Epidermal melanocyte (primary cell): ENCODE data around the gene PDE4B.

Experiments used
- DNase-seq: peaks from one replicate; pipeline ENCODE4 v3.0.0; 2011; ENCODE audit warnings: low spot score; ENCODE audit not compliant: insufficient read length

PDE4B gene

DNA sequence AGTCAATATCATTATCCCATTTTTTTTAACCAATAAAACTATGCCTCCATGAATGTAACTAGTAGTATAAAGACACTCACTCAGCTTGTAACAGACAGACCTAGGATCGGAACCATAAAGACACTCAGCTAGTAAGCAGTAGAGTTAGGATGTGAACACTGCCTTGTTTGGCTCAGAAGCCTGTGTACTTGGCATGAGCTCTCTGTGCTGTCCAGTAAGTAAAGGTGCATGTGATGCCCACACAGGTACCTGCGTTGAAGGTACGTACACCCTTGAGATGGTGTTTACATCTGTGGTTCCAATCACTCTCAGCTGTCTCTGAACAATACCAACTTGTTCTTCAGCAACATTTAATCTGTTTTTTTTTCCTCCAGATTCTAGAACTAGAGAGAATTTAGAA is 489.1 kb downstream of the PDE4B start:
- DNase-seq: no peak

DNA sequence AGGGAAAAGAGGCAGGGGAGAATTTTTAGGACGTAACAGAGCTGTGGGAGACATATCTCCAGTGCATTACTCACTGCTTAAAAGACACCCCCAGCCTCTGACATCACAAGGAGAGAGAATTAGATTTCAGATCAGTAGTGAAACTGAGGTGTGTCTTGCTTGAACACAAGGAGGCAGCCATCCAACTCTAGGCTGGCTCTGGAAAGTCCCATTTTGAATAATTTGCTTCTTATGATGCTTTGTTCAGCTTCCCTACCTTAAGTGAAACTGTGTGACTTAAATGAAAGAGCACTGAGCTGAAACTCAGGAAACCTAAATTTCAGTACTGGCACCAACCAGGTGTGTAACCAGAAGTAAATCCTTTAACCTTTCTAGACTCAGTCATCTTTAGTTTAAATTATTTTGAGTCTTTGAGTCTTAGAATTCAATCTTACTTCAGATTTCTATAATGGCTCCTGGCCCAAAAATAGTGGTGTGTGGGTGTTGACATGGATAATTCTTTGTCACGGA is 489.7 kb downstream of the PDE4B start:
- DNase-seq: no peak

DNA sequence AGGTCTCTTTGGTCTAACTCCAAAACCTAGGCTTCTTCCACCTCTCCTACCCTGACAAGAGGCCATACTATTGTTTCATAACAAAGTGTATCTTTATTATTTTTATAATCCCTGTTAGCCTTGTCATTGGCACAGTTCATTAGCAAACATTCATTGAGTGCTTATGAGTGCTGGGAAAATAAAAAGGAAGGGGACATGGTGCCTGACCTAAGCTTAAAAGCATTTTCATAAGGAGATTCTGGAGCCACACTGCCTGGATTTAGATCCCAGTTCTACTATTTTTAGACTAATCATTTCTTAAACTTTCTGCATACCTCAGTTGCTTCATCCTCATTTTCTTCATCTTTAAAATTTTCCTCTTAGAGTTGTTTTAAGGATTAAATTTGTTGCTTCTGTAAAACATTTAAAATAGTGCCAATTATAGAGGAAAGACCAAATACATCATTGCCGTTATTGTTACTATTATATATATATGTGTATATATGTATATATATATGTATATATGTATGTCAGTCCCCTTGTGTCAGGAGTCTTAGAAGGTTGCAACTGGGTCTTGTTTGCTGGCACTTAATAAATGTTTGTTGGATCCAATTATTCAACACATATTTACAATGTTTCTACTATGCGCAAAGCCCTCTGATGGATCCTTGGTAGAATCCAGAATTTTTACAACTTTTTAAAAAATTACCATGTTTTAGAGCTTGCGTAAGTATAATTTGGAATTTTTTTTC is 490.4 kb downstream of the PDE4B start:
- no peak for DNase-seq

DNA sequence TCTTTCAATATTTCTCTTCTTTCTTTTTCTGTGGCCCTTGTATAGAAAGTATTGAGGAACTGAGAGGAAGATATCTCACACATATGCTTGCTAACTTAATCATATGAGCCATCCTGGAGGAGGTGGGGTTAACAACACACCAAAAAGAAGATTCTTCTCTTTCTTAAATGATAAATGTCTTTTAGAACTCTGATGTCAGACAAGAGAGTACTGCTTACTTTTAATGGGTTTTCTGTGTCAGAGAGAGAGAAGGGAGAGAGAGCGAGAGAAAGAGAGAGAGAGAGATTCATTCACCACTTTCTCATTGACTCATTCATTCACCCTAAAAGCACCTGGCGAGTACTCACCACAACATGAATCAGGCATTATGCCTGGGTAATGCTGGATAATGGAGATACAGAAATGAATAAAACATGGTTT is 490.9 kb downstream of the PDE4B start:
- DNase-seq: no peak

DNA sequence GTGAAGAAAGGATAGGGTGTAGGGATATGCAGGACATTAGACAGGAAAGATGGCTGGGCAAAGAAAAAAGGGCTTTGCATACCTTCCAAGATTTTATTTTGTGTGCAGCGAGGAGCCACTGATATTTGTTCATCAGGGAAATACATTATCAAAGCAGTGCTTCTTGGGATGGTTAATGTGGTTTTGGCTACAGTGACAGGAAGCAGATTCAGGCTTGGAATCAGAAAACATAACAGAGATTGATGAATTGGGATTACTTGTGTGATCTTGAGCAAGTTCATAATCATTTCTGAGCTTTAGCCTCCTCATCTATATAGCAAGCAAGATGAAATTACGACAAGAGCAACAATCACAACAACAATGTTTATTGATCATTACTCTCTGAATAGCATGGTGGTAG is 492.1 kb downstream of the PDE4B start:
- DNase-seq: no peak

DNA sequence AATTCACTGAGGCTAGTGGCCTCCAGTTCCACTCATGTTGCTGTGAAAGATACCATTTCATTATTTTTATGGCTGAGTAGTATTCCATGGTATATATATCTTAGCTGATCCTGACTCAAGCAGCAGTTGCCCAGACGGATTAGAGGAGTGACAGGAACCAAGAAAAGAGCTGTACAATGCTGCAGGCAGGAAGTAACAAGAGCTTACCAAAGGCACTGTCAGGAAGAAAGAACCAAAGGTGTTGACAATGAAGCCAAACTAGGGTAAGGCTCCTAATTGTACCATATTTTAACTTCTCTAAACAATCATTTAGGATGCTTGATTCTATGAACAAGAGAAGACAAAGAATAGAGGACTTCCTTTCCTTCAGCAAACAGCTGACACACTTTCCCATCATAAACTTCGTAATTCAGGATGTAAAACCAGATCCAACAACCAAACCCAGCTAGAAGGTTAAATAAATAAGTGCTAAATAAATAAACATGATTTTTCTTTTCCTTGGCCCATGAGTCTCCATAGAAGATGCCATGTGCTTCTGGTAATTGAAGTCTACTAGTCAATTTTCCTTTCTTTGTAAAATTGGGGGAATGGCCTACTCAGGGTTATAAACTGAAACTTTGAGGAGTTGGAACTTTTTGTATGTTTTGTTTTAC is 493.0 kb downstream of the PDE4B start:
- DNase-seq: no peak

DNA sequence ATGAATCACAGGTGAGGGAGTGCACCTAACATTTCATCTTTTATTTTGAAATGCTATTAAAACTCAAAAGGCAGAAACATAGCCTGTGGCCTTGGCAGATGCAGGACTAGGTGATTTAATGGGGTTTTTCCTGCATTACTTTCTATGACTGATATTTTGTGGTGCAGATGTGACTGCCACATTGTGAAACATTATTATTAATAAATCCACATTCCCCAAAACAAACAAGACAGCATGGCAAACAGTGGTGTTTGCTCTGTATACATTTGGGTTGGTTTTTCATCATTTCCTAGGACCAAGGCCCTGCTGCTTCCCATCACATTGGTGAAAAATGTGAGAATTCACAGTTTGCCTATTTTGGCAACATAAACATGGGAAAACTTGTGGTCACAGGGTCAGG is 493.6 kb downstream of the PDE4B start:
- DNase-seq: no peak

DNA sequence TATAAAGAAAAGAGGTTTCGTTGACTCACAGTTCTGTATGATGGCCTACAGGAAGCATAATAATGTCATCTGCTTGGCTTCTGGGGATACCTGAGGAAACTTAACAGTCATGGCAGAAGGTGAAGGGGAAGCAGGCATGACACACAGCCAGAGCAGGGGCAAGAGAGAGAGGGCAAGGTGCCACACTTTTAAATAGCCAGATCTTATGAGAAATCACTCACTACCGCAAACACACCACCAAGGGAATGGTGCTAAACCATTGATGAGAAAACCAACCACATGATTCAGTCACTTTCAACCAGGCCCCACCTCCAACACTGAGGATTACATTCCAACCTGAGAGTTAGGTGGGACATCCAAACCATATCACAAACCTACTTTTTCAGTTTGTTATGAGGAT is 495.4 kb downstream of the PDE4B start:
- DNase-seq: no peak

DNA sequence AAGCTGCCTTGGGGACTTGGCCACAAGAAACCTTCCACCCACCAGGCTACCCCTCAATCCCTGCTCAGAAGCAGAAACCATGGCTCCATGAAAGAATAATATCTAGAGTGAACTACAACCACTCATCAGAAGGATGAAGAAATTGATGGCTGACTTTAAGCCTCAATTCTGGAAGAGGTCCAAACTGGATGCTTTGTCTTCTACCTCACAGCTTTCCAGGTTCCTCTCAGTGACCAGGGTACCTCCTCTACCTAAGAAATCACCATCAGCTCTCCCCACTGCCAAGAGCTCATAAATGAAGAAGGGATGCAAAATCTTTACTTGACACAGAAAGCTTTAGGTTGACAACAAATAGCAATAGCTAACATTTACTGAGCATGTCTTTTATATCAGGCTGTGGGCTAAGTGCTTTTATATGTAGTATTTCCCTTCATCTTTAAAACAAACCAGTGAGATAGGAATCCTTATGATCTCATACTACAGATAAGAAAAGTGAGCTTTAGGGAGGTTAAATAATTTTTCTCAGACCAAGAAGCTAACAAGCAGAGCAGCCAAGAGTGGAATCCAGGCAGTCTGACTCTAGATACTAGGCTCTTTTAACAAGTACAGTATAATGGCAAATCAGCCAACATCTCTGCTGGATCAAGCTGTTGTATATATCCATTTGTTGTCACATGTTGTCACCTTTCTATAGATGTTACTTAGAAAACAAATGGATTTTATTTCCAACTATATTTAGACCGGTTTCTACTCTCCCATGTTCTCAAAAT is 498.3 kb downstream of the PDE4B start:
- DNase-seq: no peak

DNA sequence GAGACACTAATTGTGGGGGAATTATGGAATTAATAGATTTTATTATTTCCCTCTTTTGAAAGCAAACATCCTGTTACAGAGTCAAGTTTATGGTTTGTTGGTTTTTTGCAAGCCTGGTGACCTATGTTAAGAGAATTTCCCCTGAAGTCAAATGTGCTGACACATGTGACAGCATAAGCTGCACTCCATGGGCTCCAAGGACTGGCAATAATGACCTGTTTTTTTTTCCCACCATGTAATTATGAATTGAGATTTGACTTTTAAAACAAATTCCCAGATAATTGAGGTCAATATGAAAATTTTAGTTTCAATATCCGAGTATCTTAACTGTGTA is 498.8 kb downstream of the PDE4B start:
- no peak for DNase-seq

DNA sequence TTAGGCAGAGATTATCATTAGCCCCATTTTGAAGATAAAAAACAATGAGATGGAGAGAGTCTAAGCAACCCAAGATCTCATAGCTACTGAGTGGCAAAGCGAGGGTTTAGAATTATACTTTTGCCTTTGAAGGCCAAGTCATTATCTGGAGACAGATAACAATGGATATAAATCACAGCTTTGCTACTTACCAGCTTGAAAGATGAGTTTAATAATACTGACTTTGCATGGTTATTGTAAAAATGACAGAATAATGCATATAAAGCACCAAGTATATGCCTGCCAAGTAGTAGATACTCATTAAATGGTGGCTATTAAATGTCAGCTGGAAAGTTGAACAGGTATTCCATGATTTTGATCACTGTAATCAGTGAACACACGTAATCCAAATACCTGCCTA is 499.6 kb downstream of the PDE4B start:
- no peak for DNase-seq

DNA sequence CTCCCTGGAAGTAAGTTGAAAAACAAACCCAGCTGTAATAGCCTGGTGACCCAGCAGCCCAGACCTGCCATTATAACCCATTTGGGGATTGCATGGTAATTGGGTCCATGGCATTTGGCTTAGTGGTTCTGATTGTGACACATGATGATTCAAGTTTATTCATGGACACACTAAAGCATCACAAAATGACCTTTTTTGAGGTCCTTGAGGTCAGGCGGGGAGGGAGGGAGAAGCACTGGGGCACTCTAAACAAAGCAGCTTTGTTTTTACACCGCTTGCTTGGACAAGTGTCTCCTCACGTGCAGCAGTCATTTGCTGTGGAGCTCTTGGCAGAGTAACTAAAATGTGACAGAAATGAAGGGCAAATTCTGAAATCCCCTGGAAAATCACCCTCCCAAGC is 500.2 kb downstream of the PDE4B start:
- no peak for DNase-seq

DNA sequence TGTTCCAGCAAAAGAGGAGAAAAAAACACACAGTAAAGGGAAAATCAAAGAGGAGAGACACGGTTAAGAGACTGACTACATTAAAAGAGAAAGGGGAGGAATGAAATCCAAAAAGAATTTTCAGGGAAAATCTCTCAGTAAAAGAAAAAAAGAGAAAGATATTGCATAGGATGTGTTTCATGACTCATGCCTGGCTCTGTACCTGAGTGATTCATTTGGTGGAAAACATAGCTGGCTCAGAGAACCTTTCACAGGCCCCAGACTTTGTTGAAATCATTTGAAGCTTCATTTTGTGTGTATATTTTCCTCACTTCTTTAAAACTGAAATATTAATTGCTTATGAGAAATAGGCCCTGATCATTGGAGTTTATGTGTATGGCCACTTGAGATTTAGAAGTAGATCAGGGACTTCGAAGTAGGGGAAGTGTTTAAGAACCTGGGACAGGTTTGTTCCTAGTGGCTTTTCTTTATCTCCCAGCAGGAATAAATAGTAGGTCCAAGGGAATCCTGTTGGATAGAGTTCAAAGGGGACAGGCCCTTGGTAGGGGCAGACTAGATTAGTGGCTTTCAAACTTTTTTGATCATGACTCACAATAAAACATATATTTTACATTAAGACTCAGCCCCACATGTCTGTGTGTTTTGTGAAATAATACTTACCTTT is 502.1 kb downstream of the PDE4B start:
- no peak for DNase-seq

DNA sequence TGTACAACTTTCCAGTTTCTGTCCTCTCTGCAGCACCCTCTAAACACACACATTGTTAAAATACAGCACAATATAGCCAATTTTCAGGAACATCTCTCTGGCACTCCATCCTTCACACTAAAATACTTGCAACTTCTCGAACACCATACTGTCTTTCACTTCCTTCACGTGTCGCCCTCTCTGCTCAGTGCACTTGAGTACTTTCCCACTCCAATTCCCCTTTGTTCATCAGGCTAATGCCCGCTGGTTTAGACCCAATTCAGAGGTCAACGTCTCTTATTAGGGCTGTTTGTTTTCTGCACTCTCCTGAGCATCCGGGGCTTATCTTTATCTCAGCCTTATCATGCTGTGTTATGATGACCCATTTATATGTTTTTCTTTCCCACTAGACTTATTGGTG is 503.1 kb downstream of the PDE4B start:
- DNase-seq: no peak

DNA sequence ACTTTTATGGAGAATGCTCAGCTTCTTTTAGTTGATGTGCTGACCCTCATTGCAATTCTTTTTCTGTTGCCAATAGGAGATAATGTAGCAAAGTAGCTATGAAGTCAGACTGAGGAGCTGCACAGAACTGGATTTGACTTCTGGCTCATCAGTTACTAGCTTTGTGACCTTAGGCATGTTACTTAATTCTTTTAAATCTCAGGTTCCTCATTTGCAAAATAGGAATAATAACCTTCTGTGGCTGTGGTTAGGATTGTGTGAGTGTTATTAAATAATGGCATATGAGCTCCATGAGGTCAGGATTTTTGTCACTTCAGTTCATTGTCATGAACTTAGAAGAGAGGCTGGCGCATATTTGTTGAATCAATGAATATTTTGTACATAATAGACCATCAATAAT is 503.7 kb downstream of the PDE4B start:
- DNase-seq: no peak

DNA sequence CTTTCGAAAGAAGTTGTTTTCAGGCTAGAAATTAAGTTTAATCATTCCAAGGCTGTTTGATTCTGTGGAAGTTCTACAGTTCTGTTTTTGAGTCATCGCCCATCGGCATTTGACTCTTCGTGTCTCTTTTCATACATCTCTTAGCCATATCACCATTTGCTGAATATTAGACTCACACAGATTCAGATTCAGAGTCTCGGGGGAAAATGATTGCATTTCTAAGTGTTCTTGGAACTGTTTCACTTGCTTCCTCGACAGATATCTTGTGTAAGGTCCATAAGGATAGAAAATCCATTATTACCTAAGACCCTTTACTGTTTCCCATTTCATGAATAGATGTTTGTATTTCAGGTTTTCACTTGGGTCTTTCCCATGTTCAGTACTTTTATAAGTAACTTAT is 504.3 kb downstream of the PDE4B start:
- DNase-seq: no peak

DNA sequence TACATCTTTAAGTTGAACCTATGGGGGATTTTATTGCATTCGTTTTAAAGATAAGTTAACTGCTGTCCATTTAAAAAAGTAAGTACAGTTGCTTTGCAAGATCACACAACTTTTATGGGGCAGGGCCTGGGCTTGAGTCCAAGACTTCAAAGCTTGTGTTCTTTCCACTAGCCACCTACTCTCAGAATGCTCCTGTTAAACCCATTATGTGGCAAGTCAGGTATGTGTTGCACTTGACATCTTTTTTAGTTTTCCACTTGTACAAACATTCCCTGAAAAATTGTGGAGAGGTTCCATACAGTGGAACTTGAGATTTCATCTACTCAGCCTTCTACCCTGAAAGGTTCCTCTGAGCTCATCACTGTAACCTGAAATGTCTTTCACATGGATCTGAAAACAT is 505.8 kb downstream of the PDE4B start:
- no peak for DNase-seq

DNA sequence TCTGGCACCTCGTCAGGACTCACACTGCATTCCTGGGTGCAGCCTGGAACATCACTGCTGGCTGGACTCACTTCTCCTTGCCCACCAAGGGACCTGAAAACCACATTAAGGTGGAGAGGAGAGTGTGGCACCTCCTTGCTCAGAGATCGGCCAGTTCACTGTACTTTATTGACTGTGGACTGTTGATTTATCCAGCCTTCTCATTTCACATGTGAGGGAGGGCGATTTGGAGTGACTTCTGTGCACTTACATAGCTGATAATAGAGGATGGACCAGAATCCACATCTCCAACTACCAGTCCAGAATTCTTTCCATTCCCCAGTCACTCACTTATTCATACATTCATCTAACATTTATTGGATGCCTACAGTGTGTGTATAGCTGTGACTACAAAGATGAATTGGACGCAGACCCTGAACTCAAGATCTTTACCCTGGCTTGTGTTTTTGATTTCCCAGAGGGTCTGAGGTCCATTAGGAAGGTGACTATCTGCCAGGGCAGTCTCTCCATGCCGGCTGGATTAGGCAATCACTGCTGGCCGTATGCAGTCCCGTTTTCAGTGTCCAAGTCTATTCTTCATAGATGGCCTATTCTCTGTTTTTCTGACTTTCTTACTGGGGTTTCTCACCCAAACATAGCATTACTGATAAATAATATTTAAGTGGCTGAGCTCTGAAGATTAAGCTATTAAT is 507.7 kb downstream of the PDE4B start:
- no peak for DNase-seq

DNA sequence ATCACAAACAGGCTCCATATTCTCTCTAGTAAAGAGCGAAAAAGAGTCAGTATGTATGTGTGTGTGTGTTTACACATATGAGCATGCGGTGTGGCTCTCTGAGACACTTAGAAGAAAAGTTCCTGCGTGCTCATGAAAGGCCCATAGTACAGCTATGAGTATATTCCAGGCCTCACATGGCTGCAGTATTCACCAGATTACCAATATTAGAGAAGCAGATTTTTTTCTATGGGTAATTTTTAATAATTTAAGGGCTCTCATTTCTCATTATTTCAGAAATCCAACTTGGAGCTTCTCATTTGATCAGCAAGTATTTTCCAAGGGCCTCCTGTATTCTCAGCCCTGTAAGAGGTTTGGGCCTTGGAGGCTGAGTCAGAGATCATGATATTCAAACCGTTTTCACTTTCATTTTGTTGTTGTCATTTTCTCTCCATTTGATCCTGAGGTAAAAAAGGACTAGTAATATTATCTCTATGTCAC is 508.3 kb downstream of the PDE4B start:
- DNase-seq: no peak

DNA sequence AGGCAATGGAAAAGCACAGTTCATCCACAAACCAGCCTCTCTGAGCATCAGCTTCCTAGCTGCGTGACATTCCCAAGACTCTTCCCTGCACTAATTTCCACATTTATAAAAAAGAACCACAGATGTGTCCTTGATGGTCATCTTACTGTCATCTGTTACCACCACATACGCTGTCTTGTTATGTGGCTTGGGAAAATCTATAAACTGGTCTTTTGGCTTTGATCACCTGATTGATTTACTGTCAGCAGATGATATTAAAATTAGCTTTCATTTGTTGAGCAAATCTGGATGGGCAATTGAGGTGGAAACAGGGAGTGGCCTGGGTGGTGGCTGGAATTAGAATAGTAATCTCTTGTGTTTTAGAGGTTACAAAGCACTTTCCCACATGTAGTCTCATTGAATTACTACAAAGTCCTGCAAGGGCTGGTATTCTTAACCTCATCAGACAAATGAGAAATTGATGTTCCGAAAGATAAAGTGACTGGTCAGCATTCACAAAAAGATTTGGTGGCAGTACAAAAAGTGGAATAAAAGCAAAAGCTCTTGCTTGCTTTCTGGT is 509.6 kb downstream of the PDE4B start:
- DNase-seq: no peak

DNA sequence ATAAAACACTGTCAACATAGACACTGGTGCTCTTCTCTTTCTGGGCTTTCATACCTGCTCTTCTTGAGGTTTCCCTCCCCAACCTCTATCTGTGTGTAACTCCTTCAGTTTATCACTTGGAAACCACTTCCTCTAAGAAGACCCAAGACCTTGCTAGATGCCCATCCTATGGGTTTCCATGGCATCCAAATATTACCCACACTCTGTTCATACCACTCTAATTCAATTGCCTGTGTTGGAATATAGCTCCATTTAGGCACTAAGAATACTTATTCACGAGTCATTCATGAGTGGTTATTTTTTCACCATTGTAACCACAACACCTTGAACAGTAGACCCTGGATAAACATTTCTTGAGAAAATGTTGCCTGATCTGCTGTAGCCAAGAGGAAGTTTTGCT is 510.1 kb downstream of the PDE4B start:
- no peak for DNase-seq
